Suprapubic skin (tissue), 4 donors: Measurements from ENCODE around the gene FNIP1.

Experiments
- CTCF ChIP-seq, 2 donors: fragments of 200-600 bp in 1 of 2; fragments of 450-650 bp in 1 of 2; sonication (generic) in 1 of 2; IDR thresholded peaks; one replicate each; pipeline ENCODE4 v1.5.1; 2016 to 2019; ENCODE audit warnings: antibody characterized with exemption in 2 of 2, mild to moderate bottlenecking in 1 of 2, moderate library complexity in 1 of 2
- EP300 ChIP-seq: sonication (generic); formaldehyde crosslinking; IDR thresholded peaks from one replicate; pipeline ENCODE4 v1.6.1; 2017; ENCODE audit warnings: antibody characterized with exemption
- POLR2A ChIP-seq, 2 donors: fragments of 450-650 bp; IDR thresholded peaks; one replicate each; pipeline ENCODE4 v1.6.1; 2017; ENCODE audit warnings: antibody characterized with exemption in 2 of 2, mild to moderate bottlenecking in 2 of 2, moderate library complexity in 2 of 2
- POLR2AphosphoS5 ChIP-seq, 3 donors: sonication (generic); formaldehyde crosslinking; IDR thresholded peaks; one replicate each; pipeline ENCODE4 v1.6.1; 2017; ENCODE audit warnings: antibody characterized with exemption in 3 of 3

GRCh38 chr5:131609774-131610173 lies 187.0 kb downstream of the FNIP1 start:
- no peak for TF ChIP-seq CTCF (IDR thresholded peaks at IDR 0.05)
- TF ChIP-seq POLR2A (IDR thresholded peaks at IDR 0.05), result no peak
- TF ChIP-seq POLR2AphosphoS5 (IDR thresholded peaks at IDR 0.05), result no peak
- no peak for TF ChIP-seq EP300
